Jurkat, Clone E6-1 (cell line): ENCODE measurements around the gene FOXK2.
"Not testable (repeated sequence)": the region's sequence is repeated elsewhere in the genome, so short reads cannot be mapped to it uniquely, and the experiment has no call there.

Experiments
- DNase-seq: peaks from one replicate; pipeline ENCODE4 v3.0.0-alpha.2; 2011; ENCODE audit warnings: low read depth, low spot score
- H3K4me3 ChIP-seq: 2 replicates; pipeline ENCODE4 v1.5.1; 2011; ENCODE audit warnings: mild to moderate bottlenecking, low read length, control low read depth, moderate library complexity

The FOXK2 gene

DNA sequence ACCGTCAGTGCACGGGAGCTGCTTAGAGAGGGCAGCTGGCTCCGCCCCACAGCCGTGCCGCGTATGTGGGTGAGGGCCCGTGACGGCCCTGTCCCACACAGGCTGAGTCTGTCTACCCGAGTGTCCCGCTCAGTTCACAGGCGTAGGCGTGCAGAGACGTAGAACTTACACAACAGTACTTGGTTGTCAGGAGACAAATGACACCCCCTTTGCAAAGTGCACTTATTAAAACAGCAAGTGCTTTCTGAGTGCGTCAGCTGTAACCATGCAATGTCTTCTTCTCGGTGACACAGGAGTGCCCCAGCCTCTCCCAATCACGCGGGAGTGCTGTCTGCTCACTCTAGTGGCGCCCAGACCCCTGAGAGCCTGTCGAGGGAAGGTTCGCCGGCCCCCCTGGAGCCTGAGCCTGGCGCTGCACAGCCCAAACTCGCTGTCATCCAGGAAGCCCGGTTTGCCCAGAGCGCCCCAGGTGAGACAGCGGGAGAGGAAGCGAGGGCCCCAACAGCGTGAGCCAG lies 64.2 kb downstream of the FOXK2 start:
- no peak overlapping the region for H3K4me3 ChIP-seq
- DNase-seq: no peak

DNA sequence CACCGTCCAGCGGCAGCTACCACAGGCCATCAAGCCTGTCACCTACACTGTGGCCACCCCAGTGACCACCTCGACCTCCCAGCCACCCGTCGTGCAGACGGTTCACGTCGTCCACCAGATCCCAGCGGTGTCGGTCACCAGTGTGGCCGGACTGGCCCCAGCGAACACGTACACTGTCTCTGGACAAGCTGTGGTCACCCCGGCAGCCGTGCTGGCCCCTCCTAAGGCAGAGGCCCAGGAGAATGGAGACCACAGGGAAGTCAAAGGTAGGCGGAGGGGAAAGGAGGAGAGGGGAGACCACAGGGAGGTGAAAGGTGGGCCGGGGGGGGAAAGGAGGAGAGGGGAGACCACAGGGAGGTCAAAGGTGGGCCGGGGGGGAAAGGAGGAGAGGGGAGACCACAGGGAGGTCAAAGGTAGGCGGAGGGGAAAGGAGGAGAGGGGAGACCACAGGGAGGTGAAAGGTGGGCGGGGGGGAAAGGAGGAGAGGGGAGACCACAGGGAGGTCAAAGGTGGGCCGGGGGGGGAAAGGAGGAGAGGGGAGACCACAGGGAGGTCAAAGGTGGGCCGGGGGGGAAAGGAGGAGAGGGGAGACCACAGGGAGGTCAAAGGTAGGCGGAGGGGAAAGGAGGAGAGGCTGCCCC lies 66.5 kb downstream of the FOXK2 start:
- DNase-seq, H3K4me3 ChIP-seq: not testable (repeated sequence)

DNA sequence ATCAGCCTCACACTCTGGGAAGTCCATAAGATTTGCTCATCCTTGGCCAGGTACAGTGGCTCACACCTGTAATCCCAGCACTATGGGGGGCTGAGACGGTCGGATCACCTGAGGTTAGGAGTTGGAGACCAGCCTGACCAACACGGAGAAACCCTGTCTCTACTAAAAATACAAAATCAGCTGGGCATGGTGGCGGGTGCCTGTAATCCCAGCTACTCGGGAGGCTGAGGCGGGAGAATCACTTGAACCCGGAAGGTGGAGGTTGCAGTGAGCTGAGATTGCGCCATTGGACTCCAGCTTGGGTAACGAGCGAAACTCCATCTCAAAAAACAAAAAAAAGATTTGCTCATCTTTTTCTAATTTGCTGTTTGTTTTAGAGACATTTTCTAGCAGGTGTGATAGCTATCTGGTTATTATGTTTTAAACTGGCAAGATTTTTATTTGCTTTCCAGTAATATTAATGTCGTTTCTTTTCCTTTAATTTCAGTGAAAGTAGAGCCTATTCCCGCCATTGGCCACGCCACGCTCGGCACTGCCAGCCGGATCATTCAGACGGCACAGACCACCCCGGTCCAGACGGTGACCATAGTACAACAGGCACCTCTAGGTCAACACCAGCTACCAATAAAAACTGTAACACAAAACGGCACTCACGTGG lies 67.2 kb downstream of the FOXK2 start:
- H3K4me3 ChIP-seq: no peak overlapping the region
- DNase-seq: no peak

DNA sequence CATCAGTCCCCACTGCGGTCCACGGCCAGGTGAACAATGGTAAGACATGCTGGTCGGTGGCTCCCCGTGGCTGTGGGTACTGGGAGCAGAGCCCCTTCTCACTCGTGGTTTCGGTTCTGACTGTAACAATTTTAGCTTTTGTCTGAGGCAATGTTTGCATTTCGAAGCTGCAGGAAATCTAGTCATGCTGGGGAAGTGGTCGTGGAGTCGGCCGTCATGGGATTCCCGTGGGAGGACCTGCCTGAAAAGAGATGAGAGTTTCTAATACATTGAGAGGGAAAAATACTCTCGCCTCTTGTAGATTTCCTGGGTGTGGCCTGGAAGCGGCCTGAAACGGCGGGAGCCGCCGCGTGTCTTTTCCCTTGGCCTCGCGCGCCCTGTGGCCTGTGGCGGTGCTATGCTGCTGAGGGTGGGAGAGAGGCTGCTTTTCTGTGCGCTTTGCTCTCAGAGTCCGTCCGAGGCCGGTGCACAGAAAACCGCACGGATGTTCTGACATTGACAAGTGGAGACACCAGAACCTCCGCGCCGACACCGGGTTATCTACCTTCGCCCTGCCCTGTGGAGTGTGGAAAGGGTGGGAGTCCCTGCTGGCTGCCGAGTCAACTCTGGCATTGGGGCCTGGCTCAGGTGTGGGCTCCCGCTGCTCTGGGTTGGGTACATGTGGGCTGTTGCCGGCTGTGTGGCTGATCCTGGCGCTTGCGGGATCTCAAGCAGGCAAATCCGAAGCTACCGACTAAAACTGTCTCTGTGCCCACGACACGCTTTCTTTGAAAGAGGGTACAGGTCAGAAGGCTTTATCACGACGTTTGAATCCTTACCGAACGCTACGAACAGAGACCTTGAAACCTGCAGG lies 67.9 kb downstream of the FOXK2 start:
- no peak for DNase-seq
- no peak overlapping the region for H3K4me3 ChIP-seq

DNA sequence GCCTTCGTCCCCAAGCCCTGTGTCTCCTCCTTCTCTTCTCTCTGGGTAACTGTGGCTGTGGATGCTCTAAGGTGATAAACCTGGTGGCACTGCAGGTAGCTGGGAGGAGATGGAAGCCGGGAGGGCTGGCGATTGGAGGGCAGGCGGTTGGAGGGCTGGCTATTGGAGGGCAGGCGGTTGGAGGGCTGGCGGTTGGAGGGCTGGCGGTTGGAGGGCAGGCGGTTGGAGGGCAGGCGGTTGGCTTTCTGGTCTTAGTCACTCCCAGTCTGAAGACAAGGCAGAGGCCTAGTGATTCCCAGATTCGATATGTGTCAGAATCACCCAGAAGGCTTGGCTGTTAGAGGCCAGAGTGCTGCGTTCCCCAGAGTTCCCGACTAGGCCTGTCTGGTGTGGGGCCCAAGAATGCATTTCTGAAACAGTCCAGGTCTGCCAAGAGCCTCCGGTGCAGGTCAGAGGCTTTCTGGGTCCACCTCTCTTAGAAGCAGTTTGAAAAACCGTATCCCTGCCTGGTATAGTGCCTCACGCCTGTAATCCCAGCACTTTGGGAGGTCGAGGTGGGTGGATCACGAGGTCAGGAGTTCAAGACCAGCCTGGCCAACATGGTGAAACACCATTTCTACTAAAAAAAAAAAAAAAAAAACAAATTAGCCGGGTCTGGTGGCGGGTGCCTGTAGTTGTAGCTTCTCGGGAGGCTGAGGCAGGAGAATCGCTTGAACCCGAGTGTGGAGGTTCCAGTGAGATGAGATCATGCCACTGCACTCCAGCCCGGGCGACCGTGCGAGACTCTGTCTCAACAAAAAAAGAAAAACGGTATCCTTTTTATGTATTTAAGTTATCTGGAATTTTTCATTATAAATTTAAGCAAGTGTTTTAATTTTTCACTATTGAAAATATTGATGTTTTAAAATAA lies 69.0 kb downstream of the FOXK2 start:
- no peak for DNase-seq

DNA sequence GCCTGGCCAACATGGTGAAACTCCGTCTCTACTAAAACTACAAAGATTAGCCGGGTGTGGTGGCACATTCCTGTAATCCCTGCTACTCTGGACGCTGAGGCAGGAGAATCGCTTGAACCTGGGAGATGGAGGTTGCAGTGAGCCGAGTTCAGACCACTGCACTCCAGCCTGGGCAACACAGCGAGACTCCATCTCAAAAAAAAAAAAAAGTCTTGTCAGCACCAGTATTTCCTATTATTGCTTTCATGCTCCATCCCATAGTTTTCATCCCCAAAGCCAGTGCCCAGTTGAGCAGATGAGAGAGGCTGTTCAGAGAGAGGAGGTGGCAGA lies 70.3 kb downstream of the FOXK2 start:
- no peak overlapping the region for H3K4me3 ChIP-seq
- DNase-seq: no peak

More for the DNA sequence above, 69.0 kb downstream of the FOXK2 start:
- H3K4me3 ChIP-seq: no peak overlapping the region

DNA sequence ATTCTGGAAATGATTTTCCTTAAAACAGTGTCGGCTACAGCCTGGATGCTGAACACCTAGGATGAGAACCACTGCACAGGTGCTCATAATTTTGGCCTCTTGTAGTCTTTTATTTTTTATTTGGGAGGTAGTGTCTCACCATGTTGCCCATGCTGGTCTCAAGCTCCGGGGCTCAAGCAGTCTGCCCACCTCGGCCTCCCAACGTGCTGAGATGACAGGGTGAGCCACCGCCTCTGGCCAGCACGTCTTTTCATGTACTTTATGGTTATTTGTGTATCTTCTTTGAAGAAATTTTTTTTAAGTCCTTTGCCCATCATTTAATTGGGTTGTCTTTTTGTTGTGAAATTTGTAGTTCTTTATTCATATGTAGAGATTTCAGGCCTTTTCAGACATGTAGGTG lies 70.7 kb downstream of the FOXK2 start:
- H3K4me3 ChIP-seq: no peak overlapping the region
- no peak for DNase-seq

DNA sequence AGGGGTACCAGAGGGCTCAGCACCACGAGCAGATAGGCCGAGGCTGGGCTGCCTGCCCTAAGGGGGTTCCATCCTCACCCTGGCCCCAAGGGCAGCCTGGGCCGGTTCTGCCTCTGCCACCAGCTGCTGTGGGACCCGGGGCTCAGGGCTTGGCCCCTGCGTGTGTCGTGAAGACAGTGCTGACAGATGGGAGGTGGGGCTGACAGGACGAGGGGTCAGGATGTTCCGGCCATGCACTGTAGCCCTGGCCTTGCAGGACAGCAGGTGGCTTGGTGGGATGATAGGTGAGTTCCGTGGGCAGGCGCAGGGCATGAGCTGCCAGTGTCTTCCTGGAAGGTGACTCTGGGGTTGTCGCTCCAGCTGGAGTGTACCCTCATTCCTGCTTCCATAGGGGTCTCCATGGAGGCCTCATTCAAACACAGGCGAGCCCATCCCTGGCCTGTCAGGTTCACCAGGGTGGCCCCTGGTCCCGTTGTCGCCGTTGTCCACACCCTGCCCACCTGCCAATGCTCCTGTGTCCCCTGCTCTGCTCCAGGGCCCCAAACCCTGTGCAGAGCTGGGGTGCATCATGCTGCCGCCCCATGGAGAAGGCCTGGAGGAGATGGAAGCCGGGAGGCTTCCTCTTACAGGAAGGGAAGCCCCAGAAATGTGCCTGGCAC lies 71.5 kb downstream of the FOXK2 start:
- H3K4me3 ChIP-seq: peak overlapping the region; percentile 17
- no peak for DNase-seq

DNA sequence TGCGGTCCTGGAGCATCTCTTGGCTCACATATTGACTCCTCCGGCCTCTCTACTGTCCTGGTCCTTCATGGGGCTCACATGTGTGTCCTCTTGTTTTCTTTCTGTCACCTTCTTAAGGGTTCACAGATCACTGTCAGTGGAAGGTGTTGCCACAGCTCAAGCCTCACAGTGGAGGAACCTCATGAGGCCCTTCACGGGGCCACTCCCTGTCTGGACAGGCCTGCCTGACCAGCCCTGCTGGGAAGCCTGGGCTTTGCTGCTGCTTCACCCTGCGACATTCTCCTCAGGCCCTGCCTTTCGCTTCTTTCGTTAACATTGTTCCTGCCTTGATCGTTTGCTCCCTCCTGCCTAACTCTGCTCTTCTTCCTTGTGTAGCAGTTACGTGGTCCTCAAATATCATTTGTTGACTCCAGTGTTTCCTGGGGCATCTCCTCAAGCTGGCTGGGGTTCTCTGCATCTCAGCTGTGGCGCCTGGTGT lies 72.8 kb downstream of the FOXK2 start:
- H3K4me3 ChIP-seq: peak overlapping the region; percentile 17
- no peak for DNase-seq

DNA sequence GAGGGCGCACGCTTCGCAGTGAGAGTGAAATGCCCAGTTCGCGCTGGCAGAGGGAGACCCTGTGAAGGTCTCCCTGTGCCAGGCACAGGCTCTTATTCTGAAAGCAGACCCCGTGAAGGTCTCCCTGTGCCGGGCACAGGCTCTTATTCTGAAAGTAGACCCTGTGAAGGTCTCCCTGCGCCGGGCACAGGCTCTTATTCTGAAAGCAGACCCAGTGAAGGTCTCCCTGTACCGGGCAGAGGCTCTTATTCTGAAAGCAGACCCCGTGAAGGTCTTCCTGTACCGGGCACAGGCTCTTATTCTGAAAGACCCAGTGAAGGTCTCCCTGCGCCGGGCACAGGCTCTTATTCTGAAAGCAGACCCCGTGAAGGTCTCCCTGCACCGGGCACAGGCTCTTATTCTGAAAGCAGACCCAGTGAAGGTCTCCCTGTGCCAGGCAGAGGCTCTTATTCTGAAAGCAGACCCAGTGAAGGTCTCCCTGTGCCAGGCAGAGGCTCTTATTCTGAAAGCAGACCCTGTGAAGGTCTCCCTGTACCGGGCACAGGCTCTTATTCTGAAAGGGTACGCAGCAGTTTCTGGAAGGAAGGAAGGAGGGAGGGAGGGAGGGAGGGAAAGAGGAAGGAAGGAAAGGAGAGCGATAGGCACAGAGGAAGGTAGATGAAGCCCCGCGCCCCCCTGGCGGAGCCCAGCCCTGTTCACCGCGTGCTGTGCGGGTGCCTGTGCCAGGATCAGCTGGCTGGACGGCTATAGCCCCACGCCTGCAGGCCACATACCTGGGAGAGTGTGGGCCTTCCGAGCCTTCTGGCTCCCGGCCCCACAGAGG lies 73.4 kb downstream of the FOXK2 start:
- DNase-seq: peak; percentile 92
- peak overlapping the region; percentile 77 for H3K4me3 ChIP-seq

DNA sequence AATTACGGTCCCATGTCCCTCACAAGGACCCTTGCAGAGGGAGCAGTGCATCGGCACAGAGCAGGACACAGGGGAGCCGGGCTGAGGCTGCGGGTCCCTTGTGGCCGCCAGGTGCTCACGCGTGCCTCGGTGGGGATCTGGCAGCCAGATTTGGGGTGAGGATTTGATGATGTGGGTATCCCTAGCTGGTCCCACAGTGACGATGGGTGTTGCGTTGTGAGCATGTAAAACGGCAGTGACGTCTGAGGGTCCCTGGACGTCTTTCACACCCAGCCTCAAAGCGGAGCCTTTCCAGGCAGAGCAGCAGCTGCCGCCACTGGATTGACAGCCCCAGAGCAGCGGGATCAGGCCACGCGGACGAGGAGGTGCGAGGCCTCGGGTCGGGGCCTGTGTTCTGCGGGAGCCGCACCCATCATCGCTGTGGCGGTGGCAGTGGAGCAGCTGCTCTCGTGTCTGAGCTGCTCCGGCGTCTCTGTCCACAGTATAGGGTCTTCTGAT lies 74.1 kb downstream of the FOXK2 start:
- DNase-seq: no peak
- H3K4me3 ChIP-seq: peak overlapping the region; percentile 77

DNA sequence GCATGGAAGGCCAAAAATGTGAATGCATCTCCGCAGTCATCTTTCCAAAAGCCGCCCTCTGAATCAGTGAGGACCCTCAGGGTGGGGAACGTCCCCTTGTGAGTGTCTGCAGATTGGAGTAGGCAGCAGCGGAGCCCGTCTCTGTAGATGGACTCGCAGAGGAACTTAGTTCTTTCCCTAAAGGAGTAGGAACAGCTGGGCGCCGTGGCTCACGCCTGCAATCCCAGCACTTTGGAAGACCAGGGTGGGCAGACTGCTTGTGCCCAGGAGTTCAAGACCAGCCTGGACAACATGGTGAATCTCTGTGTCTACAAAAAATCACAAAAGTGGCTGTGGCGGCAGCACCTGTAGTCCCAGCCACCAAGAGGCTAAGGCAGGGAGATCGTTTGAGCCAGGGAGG lies 75.0 kb downstream of the FOXK2 start:
- H3K4me3 ChIP-seq: no peak overlapping the region

DNA sequence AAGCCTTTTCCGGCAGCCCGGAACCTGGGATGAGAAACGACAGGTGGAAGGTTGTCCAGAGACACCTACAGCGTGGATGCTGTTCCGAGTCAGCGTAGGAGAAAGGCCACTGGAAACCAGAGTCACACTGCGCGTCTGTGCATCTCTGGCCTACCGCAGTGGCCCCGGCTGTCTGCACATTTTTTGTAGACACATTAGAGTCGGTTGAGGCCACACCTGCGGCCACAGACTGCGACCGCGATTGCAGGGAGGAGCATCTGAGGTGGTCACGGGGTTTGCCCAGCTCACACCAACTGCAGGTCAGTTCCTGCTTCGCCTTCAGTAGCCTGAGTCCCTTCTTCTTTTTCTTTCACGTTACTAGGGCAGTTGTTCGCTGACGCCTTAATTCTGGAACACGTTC lies 76.4 kb downstream of the FOXK2 start:
- H3K4me3 ChIP-seq: no peak overlapping the region
- no peak for DNase-seq

More for the DNA sequence above, 75.0 kb downstream of the FOXK2 start:
- DNase-seq: no peak

DNA sequence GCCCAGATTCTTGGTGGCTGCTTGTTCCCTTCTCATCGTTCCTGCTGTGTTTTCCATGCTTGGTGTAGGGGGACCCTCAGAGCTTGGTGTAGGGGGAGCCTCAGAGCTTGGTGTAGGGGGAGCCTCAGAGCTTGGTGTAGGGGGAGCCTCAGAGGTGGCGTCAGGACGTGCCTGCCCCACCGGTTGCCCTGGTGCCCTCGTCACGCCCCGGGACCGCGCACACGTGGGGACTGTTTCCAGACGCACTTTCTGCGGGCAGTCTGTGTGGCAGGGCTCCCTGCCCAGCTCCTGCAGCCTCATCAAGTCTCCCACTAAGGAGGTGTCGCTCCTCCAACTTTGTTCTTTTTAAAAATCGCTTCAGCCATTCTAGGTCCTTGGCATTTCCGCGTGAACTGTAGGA lies 76.8 kb downstream of the FOXK2 start:
- H3K4me3 ChIP-seq: no peak overlapping the region
- DNase-seq: no peak

DNA sequence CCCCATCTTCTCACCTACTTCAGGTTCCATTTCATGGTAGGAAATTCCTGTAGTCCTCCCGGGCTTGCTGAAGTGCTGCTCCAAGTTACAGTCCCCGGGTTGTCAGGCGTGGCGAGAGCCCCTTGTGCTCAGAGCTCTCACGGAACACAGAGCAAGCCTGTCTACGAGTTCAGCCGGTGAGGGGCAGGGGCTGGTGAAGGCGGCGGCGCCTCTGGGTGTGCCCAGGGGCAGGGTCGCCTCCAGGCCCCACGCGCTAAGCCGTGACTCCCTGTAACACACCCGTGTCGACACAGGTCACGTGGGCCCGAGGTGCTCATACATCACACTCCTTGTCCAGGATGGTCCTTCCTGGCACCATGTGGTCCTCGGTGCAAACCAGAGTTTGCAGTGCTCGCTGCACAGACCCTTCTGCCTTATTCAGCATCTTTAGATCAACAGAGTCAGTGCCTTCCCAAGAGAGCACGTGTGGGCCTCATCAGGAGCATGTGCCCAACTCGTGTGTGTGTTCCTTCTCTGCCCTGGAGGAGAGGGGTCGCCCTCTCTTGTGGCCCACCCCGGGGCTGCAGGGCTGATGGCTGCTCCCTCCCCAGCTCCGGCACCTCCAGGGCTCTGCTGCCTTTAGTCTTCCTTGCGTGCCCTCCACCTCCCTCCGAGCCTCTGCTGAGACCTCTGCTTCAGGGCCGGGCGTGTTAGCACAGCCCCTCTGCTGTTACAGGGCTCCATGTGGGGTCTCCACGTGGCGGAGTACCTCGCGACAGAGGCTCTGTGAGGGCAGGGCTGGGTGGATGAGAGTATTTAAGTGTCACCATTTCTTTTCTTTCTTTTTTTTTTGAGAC lies 77.5 kb downstream of the FOXK2 start:
- no peak overlapping the region for H3K4me3 ChIP-seq
- no peak for DNase-seq

DNA sequence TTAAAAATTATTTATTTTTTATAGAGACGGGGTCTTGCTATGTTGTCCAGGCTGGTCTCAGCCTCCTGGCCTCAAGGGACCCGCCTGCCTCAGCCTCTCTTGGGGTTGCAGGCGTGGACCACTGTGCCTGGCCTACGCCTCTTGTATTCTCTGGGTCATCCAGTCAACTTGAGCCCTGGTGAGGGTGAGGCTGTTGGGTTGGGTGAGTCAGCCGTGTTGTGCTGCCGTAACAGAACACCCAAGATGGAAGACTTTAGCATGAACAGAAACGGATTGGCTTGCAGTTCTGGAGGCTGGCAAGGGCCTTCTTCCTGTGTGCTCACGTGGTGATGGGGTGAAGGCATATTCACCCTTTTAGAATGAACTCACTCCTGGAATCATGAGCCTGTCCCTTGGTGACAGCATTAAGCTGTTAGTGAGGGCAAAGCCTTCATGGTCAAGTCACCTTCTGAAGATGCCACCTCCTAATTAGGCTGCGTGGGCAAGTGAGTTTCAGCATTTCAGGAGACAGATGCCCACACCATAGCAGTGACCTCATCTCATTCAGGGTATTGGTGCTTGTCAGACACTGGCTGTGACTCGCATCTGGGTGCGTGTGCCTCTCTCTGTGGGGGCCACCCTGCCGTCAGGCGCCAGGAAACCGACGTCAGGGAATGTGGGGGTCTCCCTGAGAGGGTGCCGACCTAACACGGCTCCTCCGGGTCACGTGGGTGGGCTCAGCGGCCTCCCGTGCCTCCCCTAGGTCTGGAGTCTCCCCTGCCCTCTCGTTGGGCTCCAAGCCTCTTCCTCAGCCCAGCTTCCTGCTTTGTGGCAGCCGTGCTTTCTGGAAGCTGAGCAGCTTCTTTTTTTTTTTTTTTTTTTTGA lies 79.0 kb downstream of the FOXK2 start:
- H3K4me3 ChIP-seq: no peak overlapping the region
- DNase-seq: no peak
